Fibroblast of lung (primary cell): ENCODE data around the gene AP4S1. TPM values are rescaled to one million over a fixed set of nuclear protein-coding genes. Genes with fewer than 3 reads are reported as not detected.
"Not testable (repeated sequence)": the region's sequence is repeated elsewhere in the genome, so short reads cannot be mapped to it uniquely, and the experiment has no call there.

Experiments used
- DNase-seq, 2 donors: peaks; one replicate each; pipeline versions ENCODE4 v3.0.0 to v3.0.0-alpha.2; 2010; ENCODE audit warnings: low read depth in 2 of 2
- H2AFZ ChIP-seq: 2 replicates; pipeline ENCODE4 v1.5.1; 2012; ENCODE audit warnings: low read length, control low read depth, inconsistent platforms
- H3K27ac ChIP-seq: 2 replicates; pipeline ENCODE4 v1.5.1; 2011; ENCODE audit warnings: low read length, control low read depth; ENCODE audit not compliant: insufficient read depth
- H3K27me3 ChIP-seq: 2 replicates; pipeline ENCODE4 v1.5.1; 2011; ENCODE audit warnings: mild to moderate bottlenecking, low read length; ENCODE audit not compliant: control insufficient read depth, insufficient read depth
- H3K36me3 ChIP-seq: 2 replicates; pipeline ENCODE4 v1.5.1; 2011; ENCODE audit warnings: low read length; ENCODE audit not compliant: control insufficient read depth, insufficient read depth
- H3K4me1 ChIP-seq: 2 replicates; pipeline ENCODE4 v1.5.1; 2011; ENCODE audit warnings: low read length; ENCODE audit not compliant: control insufficient read depth, insufficient read depth; ENCODE audit errors: extremely low read depth
- H3K4me2 ChIP-seq: 2 replicates; pipeline ENCODE4 v1.5.1; 2011; ENCODE audit warnings: low read length, control low read depth; ENCODE audit not compliant: insufficient read depth; ENCODE audit errors: extremely low read depth
- H3K4me3 ChIP-seq, 4 experiments: fragments of 200-600 bp in 1 of 4; sonication (generic) in 1 of 4; replicated peaks in 1 of 4; 2 replicates each; pipeline ENCODE4 v1.5.1; 2011 to 2016; ENCODE audit warnings: low read length in 4 of 4, low read depth in 3 of 4, mild to moderate bottlenecking in 3 of 4, control low read depth in 2 of 4, inconsistent platforms in 1 of 4, mixed read lengths in 1 of 4; ENCODE audit not compliant: insufficient read depth in 1 of 4; ENCODE audit errors: control extremely low read depth in 1 of 4
- H3K79me2 ChIP-seq: 2 replicates; pipeline ENCODE4 v1.5.1; 2012; ENCODE audit warnings: mild to moderate bottlenecking, low read length, inconsistent platforms; ENCODE audit not compliant: control insufficient read depth, insufficient read depth
- H3K9ac ChIP-seq: 2 replicates; pipeline ENCODE4 v1.5.1; 2011; ENCODE audit warnings: mild to moderate bottlenecking, low read length, control low read depth; ENCODE audit not compliant: insufficient read depth
- H3K9me3 ChIP-seq: 2 replicates; pipeline ENCODE4 v1.5.1; 2012; ENCODE audit warnings: low read depth, low read length; ENCODE audit not compliant: control insufficient read depth, insufficient read depth
- H4K20me1 ChIP-seq: 2 replicates; pipeline ENCODE4 v1.5.1; 2011; ENCODE audit warnings: low read length; ENCODE audit not compliant: control insufficient read depth, insufficient read depth; ENCODE audit errors: extremely low read depth
- EZH2 ChIP-seq: IDR thresholded peaks from 2 replicates; pipeline ENCODE4 v1.5.1; 2012; ENCODE audit warnings: low read length, control low read depth, mild to moderate bottlenecking; ENCODE audit errors: missing control alignments
- polyA plus RNA-seq, 2 donors: library from polyadenylated mRNA; depleted of rRNA in 1 of 2; stranded (reverse) in 1 of 2; unstranded in 1 of 2; fragments of >200 nt; gene quantifications; 2 replicates each; pipeline ENCODE4 v1.2.1, GENCODE V29; 2011 to 2012; ENCODE audit warnings: missing spikeins in 1 of 2
- total RNA-seq: library from RNA; depleted of rRNA; stranded (reverse); fragments of >200 nt; gene quantifications from 2 replicates; pipeline ENCODE4 v1.2.1, GENCODE V29; 2014
- TF ChIP-seq, protein P1 (sequence below), 2 donors: IDR thresholded peaks in 1 of 2; conservative IDR thresholded peaks in 1 of 2; 1 replicate in 1 of 2; 2 replicates in 1 of 2; pipeline ENCODE4 v1.5.1; 2011 to 2012; ENCODE audit warnings: low read length in 2 of 2, control low read depth in 1 of 2, inconsistent platforms in 1 of 2, low read depth in 1 of 2, mild to moderate bottlenecking in 1 of 2

The AP4S1 gene
- total and polyA plus RNA-seq, 2 donors (not counting 1 experiment from before 2014, with no cell fraction given) = 5.6 to 7.1 TPM

- Histone ChIP-seq H3K4me1 (peaks cover 4% of the 10 kb centered on the region), H3K4me2 (no peak overlapping the region), H3K79me2 (no peaks in the 10 kb centered on the region), H2AFZ (no peak overlapping the region), H3K36me3 (no peaks in the 10 kb centered on the region), H3K9ac (no peak overlapping the region), H3K27me3 (no peaks in the 10 kb centered on the region), H3K9me3 (no peaks in the 10 kb centered on the region), H3K4me3 (no peak overlapping the region), H3K27ac (no peak overlapping the region), H4K20me1 (no peaks in the 10 kb centered on the region)
- no peak for TF ChIP-seq EZH2
- TF ChIP-seq, protein P1, sequence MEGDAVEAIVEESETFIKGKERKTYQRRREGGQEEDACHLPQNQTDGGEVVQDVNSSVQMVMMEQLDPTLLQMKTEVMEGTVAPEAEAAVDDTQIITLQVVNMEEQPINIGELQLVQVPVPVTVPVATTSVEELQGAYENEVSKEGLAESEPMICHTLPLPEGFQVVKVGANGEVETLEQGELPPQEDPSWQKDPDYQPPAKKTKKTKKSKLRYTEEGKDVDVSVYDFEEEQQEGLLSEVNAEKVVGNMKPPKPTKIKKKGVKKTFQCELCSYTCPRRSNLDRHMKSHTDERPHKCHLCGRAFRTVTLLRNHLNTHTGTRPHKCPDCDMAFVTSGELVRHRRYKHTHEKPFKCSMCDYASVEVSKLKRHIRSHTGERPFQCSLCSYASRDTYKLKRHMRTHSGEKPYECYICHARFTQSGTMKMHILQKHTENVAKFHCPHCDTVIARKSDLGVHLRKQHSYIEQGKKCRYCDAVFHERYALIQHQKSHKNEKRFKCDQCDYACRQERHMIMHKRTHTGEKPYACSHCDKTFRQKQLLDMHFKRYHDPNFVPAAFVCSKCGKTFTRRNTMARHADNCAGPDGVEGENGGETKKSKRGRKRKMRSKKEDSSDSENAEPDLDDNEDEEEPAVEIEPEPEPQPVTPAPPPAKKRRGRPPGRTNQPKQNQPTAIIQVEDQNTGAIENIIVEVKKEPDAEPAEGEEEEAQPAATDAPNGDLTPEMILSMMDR (conservative IDR thresholded peaks at IDR 0.05 in 1 of 2, IDR thresholded peaks at IDR 0.05 in 1 of 2; ENCODE audit: low read depth in 1 of 2, low read length in 2 of 2) = no peak
- no peak for DNase-seq
These were observed 59.6 kb downstream of the AP4S1 start for GRCh38 chr14:31085027-31085426.

DNA sequence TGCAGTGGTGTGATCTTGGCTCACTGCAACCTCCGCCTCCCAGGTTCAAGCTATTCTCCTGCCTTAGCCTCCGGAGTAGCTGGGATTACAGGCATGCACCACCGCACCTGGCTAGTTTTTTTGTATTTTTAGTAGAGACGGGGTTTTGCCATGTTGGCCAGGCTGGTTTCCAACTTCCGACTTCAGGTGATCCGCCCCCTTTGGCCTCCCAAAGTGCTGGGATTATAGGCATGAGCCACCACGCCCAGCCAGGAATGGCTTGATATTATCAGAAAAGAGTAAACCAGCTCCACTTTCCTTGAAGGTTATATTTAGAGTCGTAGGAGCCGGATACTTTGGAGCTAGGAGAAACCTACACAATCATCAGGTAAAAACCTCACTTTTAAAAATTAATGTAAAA is 61.0 kb downstream of the AP4S1 start:
- not testable (repeated sequence) for H3K9me3 ChIP-seq, H3K4me1 ChIP-seq, DNase-seq, H3K9ac ChIP-seq, H3K36me3 ChIP-seq, H3K27ac ChIP-seq, H3K4me2 ChIP-seq, H3K4me3 ChIP-seq, H3K27me3 ChIP-seq, H2AFZ ChIP-seq, H4K20me1 ChIP-seq, H3K79me2 ChIP-seq

DNA sequence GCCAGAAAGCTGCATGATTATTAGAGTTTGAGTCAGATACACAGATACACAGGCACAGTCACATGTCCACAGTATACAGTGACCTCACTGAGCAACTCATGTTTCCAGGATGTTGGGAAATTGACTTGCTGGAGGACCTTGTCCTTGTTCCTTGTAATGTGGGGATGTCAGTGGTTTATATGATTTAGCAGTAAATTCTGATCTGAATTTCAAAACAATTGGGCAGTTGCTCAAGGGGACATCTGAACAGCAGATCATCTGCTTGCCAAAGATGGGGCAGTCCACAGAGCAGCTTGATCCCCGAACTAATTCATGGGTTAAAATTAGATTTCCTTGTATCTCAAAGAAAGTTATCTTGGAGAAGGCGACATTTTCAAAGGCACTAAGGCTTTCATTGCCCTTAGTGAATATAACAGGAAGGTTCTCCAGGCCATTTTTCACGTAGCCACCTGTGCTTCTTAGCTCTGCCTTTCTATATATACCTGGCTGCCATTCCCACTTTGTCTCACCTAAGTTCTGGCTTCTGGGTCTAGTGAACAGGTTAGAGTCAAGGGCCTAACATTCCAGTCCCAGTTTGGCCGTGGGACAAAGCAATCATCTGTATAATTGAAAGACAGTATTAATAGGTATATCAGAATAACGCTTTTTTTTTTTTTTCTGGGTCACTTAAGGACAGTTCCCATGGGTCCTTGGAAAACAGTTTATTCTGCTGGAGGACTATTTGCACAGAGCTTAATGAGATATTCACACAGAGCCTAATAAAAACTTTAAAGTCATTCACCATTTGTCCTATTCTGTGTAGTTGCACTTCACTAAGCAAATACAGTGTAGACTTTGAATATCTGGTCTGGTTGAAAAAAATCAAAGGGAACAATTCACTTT is 65.7 kb downstream of the AP4S1 start:
- peak; percentile 83 to 97 for DNase-seq
- no peaks in the 10 kb centered on the region for H4K20me1 ChIP-seq
- H3K4me1 ChIP-seq = peaks cover 9% of the 10 kb centered on the region
- no peak overlapping the region for H3K4me3 ChIP-seq
- H3K36me3 ChIP-seq = no peaks in the 10 kb centered on the region
- no peaks in the 10 kb centered on the region for H3K27me3 ChIP-seq
- no peaks in the 10 kb centered on the region for H3K79me2 ChIP-seq
- H2AFZ ChIP-seq = peak overlapping the region; percentile 45
- peak overlapping the region; percentile 87 for H3K27ac ChIP-seq
- TF ChIP-seq EZH2 = no peak
- TF ChIP-seq, protein P1 (conservative IDR thresholded peaks at IDR 0.05 in 1 of 2, IDR thresholded peaks at IDR 0.05 in 1 of 2; ENCODE audit: low read depth in 1 of 2, low read length in 2 of 2) = no peak
- H3K9me3 ChIP-seq = no peaks in the 10 kb centered on the region
- peak overlapping the region; percentile 54 for H3K4me2 ChIP-seq
- no peak overlapping the region for H3K9ac ChIP-seq
